Measurements from ENCODE around the gene TSC22D1. TPM values are rescaled to one million over a fixed set of nuclear protein-coding genes. Genes with fewer than 3 reads are reported as not detected.

TSC22D1 gene
- total RNA-seq, 1 experiment from 2014 or later = 194 TPM

DNA sequence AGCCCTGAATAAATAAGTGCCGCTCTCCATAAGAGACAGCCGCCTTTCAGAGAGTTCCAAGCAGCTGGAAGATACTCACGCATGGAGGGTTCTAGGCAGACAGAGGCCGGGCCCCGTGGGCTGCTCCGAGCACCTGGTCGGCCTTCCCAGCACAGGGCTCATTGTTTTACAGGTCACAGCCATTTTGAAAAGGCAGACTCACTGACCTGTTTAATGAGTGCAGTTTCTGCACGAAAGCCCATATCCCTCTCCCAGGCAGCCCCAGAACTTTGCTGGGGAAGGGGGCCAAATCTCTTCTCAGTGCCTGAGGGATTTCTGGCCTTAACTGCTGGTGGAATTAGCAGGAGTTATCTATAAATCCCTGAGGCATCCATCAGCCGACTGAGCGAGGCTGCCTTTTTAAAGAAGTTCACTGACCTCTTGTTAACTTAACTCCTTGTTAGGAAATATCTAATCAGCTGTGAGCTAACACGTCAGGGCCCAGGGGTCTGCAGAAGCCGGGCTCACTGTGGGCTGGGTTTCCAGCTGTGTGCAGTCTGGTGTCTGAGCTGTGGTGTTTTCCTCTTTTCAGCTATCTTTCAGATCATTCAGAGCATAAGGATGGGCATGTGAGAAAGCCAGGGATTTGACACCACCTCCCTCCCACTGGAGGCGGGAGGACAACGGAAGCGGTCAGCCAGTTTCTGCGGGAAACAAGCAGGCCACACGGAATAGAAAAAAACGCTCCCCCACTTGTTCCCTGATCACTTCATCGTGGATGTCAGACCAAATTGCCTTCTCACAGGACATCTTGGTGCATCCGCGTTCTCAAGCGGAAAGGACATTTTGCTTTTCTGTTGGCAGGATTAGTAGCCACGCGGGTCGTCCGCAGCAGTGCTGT is 179.2 kb downstream of the TSC22D1 start:
- Histone ChIP-seq H3F3A (ENCODE audit: low read length, unreplicated experiment) (no peaks in the 10 kb centered on the region), H2AFZ (ENCODE audit: low read length) (no peak overlapping the region), H3K4me1 (ENCODE audit: insufficient read depth, low read length) (no peaks in the 10 kb centered on the region), H3K9me2 (replicated peaks; ENCODE audit: low read length) (no peaks in the 10 kb centered on the region), H4K20me1 (ENCODE audit: low read length) (no peaks in the 10 kb centered on the region), H3K4me2 (ENCODE audit: low read length) (no peak overlapping the region), H3K9me3 (ENCODE audit: low read length) (no peaks in the 10 kb centered on the region), H3K9ac (ENCODE audit: low read length) (no peak overlapping the region), H3K27ac (ENCODE audit: low read length) (no peak overlapping the region), H3K4me3 (ENCODE audit: low read length) (no peak overlapping the region), H3K36me3 (ENCODE audit: low read depth, low read length) (no peaks in the 10 kb centered on the region), H3K27me3 (ENCODE audit: low read length) (no peaks in the 10 kb centered on the region), H3K79me2 (ENCODE audit: low read length) (no peaks in the 10 kb centered on the region)
- DNase-seq (no peak), ATAC-seq (no peak)
- BruUV-seq (replicated peaks) = no TSS peak
- CTCF ChIA-PET = no interaction called here
- intact Hi-C loops (cut with micrococcal nuclease) = no loop called here
- TF ChIP-seq EZH2 (IDR thresholded peaks at IDR 0.05; ENCODE audit: low read length, unreplicated experiment) (no peak), EZH2phosphoT487 (IDR thresholded peaks at IDR 0.05; ENCODE audit: borderline replicate concordance, low read length) (no peak), CTCF (conservative IDR thresholded peaks at IDR 0.05; ENCODE audit: low read depth, low read length) (no peak)
- POLR2A ChIA-PET (ENCODE audit: unreplicated experiment) = no interaction called here

DNA sequence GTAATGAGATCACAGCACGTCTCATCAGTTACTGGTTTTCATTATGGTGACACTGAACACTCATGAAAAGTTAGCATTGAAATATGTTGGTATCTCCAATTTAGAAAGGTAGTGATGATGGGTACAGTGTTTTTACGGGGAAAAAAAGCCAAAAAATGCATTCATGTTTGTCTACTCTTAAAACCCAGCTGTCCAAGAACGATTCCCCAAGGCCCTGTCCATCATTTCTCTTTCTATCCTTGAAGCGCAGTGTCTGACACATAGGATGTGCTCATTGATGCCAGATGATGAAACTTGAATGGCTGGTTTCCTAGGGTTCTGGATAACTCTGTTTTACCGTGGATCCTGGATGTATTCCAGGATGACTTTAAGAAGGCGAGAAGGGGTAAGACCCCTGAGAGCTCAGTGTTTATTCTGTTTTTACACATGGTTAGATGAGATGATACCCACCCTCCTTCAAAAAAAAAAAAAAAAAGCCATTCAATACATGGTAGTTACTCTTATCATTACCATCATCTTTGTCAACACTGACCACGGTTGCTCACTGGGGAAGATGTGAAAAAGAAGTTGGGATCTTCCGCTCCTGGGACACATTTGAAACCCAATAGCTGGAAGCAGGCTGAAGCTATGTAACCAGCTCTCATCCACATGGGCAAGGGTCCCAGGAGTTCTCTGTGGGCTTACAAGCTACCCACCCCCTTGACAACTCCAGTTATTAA is 180.0 kb downstream of the TSC22D1 start:
- Histone ChIP-seq H3K36me3 (ENCODE audit: low read depth, low read length) (no peaks in the 10 kb centered on the region), H3K27ac (ENCODE audit: low read length) (no peak overlapping the region), H3K9ac (ENCODE audit: low read length) (no peak overlapping the region), H3F3A (ENCODE audit: low read length, unreplicated experiment) (no peaks in the 10 kb centered on the region), H3K4me3 (ENCODE audit: low read length) (no peak overlapping the region), H3K9me2 (replicated peaks; ENCODE audit: low read length) (no peaks in the 10 kb centered on the region), H3K27me3 (ENCODE audit: low read length) (no peaks in the 10 kb centered on the region), H2AFZ (ENCODE audit: low read length) (no peak overlapping the region), H3K79me2 (ENCODE audit: low read length) (no peaks in the 10 kb centered on the region), H3K4me2 (ENCODE audit: low read length) (no peak overlapping the region), H3K9me3 (ENCODE audit: low read length) (no peaks in the 10 kb centered on the region), H3K4me1 (ENCODE audit: insufficient read depth, low read length) (no peaks in the 10 kb centered on the region), H4K20me1 (ENCODE audit: low read length) (no peaks in the 10 kb centered on the region)
- no TSS peak for BruUV-seq (replicated peaks)
- DNase-seq (no peak), ATAC-seq (no peak)
- CTCF ChIA-PET = no interaction called here
- intact Hi-C loops (cut with micrococcal nuclease) = no loop called here
- POLR2A ChIA-PET (ENCODE audit: unreplicated experiment) = no interaction called here
- no peak for TF ChIP-seq EZH2 (IDR thresholded peaks at IDR 0.05; ENCODE audit: low read length, unreplicated experiment)
- no peak for TF ChIP-seq EZH2phosphoT487 (IDR thresholded peaks at IDR 0.05; ENCODE audit: borderline replicate concordance, low read length)
- TF ChIP-seq CTCF (conservative IDR thresholded peaks at IDR 0.05; ENCODE audit: low read depth, low read length) = no peak

DNA sequence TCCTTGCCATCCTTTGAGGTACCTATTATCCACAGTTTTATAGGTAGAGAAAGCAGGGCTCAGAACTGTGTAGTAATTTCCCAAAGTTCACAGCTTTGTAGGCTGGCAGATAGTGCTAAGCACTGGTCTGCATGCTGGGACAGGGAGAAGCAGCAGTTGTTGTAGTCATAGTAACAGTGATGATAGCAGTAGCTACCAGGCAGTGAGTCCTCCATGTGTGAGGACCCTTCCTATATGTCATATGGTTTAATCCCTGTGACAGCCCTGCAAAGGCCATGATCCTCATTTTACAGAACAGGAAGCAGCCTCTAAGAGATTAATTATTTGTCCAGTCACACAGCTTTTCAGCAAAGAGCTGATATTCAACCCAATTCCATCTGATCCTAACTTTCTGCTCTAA is 181.5 kb downstream of the TSC22D1 start:
- intact Hi-C loops (cut with micrococcal nuclease) = no loop called here
- ATAC-seq (no peak), DNase-seq (no peak)
- Histone ChIP-seq H3K9me3 (ENCODE audit: low read length) (no peaks in the 10 kb centered on the region), H3K4me3 (ENCODE audit: low read length) (no peak overlapping the region), H3K27ac (ENCODE audit: low read length) (no peak overlapping the region), H3K36me3 (ENCODE audit: low read depth, low read length) (no peaks in the 10 kb centered on the region), H3K9me2 (replicated peaks; ENCODE audit: low read length) (no peaks in the 10 kb centered on the region), H3F3A (ENCODE audit: low read length, unreplicated experiment) (no peaks in the 10 kb centered on the region), H3K27me3 (ENCODE audit: low read length) (no peaks in the 10 kb centered on the region), H3K4me2 (ENCODE audit: low read length) (no peak overlapping the region), H3K9ac (ENCODE audit: low read length) (no peak overlapping the region), H3K4me1 (ENCODE audit: insufficient read depth, low read length) (no peaks in the 10 kb centered on the region), H3K79me2 (ENCODE audit: low read length) (no peaks in the 10 kb centered on the region), H2AFZ (ENCODE audit: low read length) (no peak overlapping the region), H4K20me1 (ENCODE audit: low read length) (no peaks in the 10 kb centered on the region)
- POLR2A ChIA-PET (ENCODE audit: unreplicated experiment) = interaction anchor here (0.6 kb wide), 1 partner anchor 36 kb away, joined by 3 read pairs; no protein-coding TSS in a partner anchor
- BruUV-seq (replicated peaks) = no TSS peak
- TF ChIP-seq CTCF (conservative IDR thresholded peaks at IDR 0.05; ENCODE audit: low read depth, low read length) (no peak), EZH2 (IDR thresholded peaks at IDR 0.05; ENCODE audit: low read length, unreplicated experiment) (no peak), EZH2phosphoT487 (IDR thresholded peaks at IDR 0.05; ENCODE audit: borderline replicate concordance, low read length) (no peak)
- CTCF ChIA-PET = no interaction called here
